K562 (cell line): ENCODE data around the gene IL23R. TPM values are rescaled to one million over a fixed set of nuclear protein-coding genes. Genes with fewer than 3 reads are reported as not detected.

Experiments used
- ATAC-seq: fragments of 200-7000 bp; cut with Tn5 transposase; 3 replicates; pipeline ENCODE4 v1.9.1; 2020; ENCODE audit warnings: moderate library complexity
- BruUV-seq: library from RNA; stranded (reverse); fragments of 400-500 nt; replicated peaks from 2 replicates; lab custom pipeline; 2021; lab: Mats Ljungman, UMichigan
- CTCF ChIA-PET: fragments of 300-600 bp; formaldehyde crosslinking; extraction: SDS; loops from one replicate; lab custom pipeline; 2021; ENCODE audit warnings: low intra/inter-chr PET ratio; lab: Yijun Ruan, JAX
- POLR2A ChIA-PET: fragments of 300-600, 350-650 bp; sonication (Branson Sonifier 250); formaldehyde crosslinking; extraction: SDS; loops from one replicate; lab custom pipeline; 2021; ENCODE audit warnings: antibody characterized with exemption, inconsistent platforms; lab: Yijun Ruan, JAX
- DNase-seq, 4 experiments: peaks; one replicate each; pipeline versions ENCODE4 v3.0.0 to v3.0.0-alpha.2; 2011 to 2018; ENCODE audit warnings: low spot score in 3 of 4, mixed read lengths in 3 of 4; ENCODE audit errors: extremely low read depth in 1 of 4
- FAIRE-seq: peaks from 2 replicates; lab custom pipeline; 2011; peaks lifted over from hg19 to GRCh38; lab: Jason Lieb, UNC
- H2AFZ ChIP-seq: 2 replicates; pipeline ENCODE4 v1.6.0; 2011; ENCODE audit warnings: low read depth, low read length, control low read depth, inconsistent platforms
- H3K27ac ChIP-seq: fragments of 200-600 bp; 3 replicates; pipeline ENCODE4 v1.8.0; 2011; ENCODE audit warnings: low read depth, mild to moderate bottlenecking, control low read depth, inconsistent platforms, low read length, moderate library complexity, mixed read lengths; ENCODE audit errors: extremely low read depth
- H3K27me3 ChIP-seq, 2 experiments: fragments of 300-600 bp in 1 of 2; 2 replicates in 1 of 2; 3 replicates in 1 of 2; pipeline versions ENCODE4 v1.6.0 to v1.8.0; 2011; ENCODE audit warnings: inconsistent platforms in 2 of 2, low read length in 2 of 2, mild to moderate bottlenecking in 1 of 2, mixed read lengths in 1 of 2, moderate library complexity in 1 of 2; ENCODE audit not compliant: control insufficient read depth in 2 of 2, insufficient read depth in 2 of 2
- H3K36me3 ChIP-seq: fragments of 300-600 bp; 3 replicates; pipeline ENCODE4 v1.8.0; 2011; ENCODE audit warnings: mild to moderate bottlenecking, low read length, inconsistent platforms; ENCODE audit not compliant: control insufficient read depth, insufficient read depth
- H3K4me1 ChIP-seq, 2 experiments: fragments of 200-600 bp in 1 of 2; replicated peaks in 1 of 2; 2 replicates in 1 of 2; 3 replicates in 1 of 2; pipeline versions ENCODE4 v1.5.1 to v1.8.0; 2011; ENCODE audit warnings: inconsistent platforms in 2 of 2, low read length in 2 of 2, mild to moderate bottlenecking in 1 of 2, mixed read lengths in 1 of 2, moderate library complexity in 1 of 2; ENCODE audit not compliant: control insufficient read depth in 2 of 2, insufficient read depth in 2 of 2
- H3K4me2 ChIP-seq: 2 replicates; pipeline ENCODE4 v1.6.1; 2011; ENCODE audit warnings: low read length, control low read depth, inconsistent platforms, mixed read lengths; ENCODE audit not compliant: insufficient read depth
- H3K4me3 ChIP-seq: fragments of 200-600 bp; sonication (generic), shearing (Covaris generic); 2 replicates; pipeline ENCODE4 v1.5.1; 2016; ENCODE audit warnings: control low read depth, inconsistent platforms
- H3K79me2 ChIP-seq: fragments of 200-600 bp; 3 replicates; pipeline ENCODE4 v1.8.0; 2011; ENCODE audit warnings: low read length, inconsistent platforms; ENCODE audit not compliant: control insufficient read depth, insufficient read depth
- H3K9ac ChIP-seq, 2 experiments: 2 replicates each; pipeline versions ENCODE4 v1.6.0 to v1.6.1; 2011; ENCODE audit warnings: low read depth in 2 of 2, low read length in 2 of 2, control low read depth in 1 of 2, inconsistent platforms in 1 of 2, mild to moderate bottlenecking in 1 of 2, mixed read lengths in 1 of 2; ENCODE audit not compliant: insufficient read depth in 1 of 2
- H3K9me1 ChIP-seq: one replicate; pipeline ENCODE4 v1.6.0; 2011; ENCODE audit warnings: inconsistent platforms, mild to moderate bottlenecking, low read length, moderate library complexity; ENCODE audit not compliant: control insufficient read depth, insufficient read depth
- H3K9me3 ChIP-seq: replicated peaks from 2 replicates; pipeline ENCODE4 v1.5.1; 2011; ENCODE audit warnings: low read depth, low read length, inconsistent platforms; ENCODE audit not compliant: control insufficient read depth, insufficient read depth
- H4K20me1 ChIP-seq: replicated peaks from 2 replicates; pipeline ENCODE4 v1.6.1; 2011; ENCODE audit warnings: low read length, inconsistent platforms, mixed read lengths; ENCODE audit not compliant: control insufficient read depth, insufficient read depth
- NCOA4 ChIP-seq: fragments of 450-650 bp; IDR thresholded peaks from 2 replicates; pipeline ENCODE4 v1.6.1; 2018; ENCODE audit warnings: mild to moderate bottlenecking; ENCODE audit not compliant: partially characterized antibody
- NFYB ChIP-seq: IDR thresholded peaks from 2 replicates; pipeline ENCODE4 v1.6.1; 2011; ENCODE audit warnings: mild to moderate bottlenecking, moderate library complexity; ENCODE audit not compliant: insufficient read length; ENCODE audit errors: extremely low read depth
- RAD51 ChIP-seq: fragments of 450-650 bp; IDR thresholded peaks from 2 replicates; pipeline ENCODE4 v1.7.1; 2016; ENCODE audit warnings: low read depth, mild to moderate bottlenecking, borderline replicate concordance
- SAFB ChIP-seq: fragments of 200-400 bp; formaldehyde crosslinking; IDR thresholded peaks from 2 replicates; pipeline ENCODE4 v1.6.1; 2017; ENCODE audit warnings: low read depth, low read length, borderline replicate concordance
- SMAD3 ChIP-seq: fragments of 450-650 bp; formaldehyde crosslinking; conservative IDR thresholded peaks from 2 replicates; pipeline ENCODE4 v1.4.0; 2020; ENCODE audit warnings: mild to moderate bottlenecking
- SMC3 ChIP-seq: conservative IDR thresholded peaks from 2 replicates; pipeline ENCODE4 v1.6.1; 2011; ENCODE audit warnings: low read depth, low read length, improper control_type of control experiment; ENCODE audit not compliant: insufficient read depth
- TOE1 ChIP-seq, 2 experiments: fragments of 450-650 bp in 1 of 2; sonication (generic) in 1 of 2; formaldehyde crosslinking in 1 of 2; IDR thresholded peaks; 2 replicates each; pipeline versions ENCODE4 v1.7.1 to v1.8.0; 2016 to 2022; ENCODE audit warnings: borderline replicate concordance in 2 of 2, mild to moderate bottlenecking in 2 of 2, antibody characterized with exemption in 1 of 2, inconsistent platforms in 1 of 2, low read depth in 1 of 2, missing genetic modification reagents in 1 of 2, moderate library complexity in 1 of 2
- WGBS: fragments of 100-300 bp; shearing (Covaris generic); methylation state at CpG from one replicate; pipeline ENCODE4 v1.1.6; 2016; ENCODE audit warnings: low coverage, mixed read lengths; ENCODE audit not compliant: insufficient coverage; ENCODE audit errors: missing lambda C conversion rate; 5-methylcytosine and 5-hydroxymethylcytosine counted together
- in situ Hi-C: fragments of 300-500 bp; cut with MboI; formaldehyde crosslinking; loops from 4 replicates; pipeline ENCODE4 v1.15.0; 2018; ENCODE audit warnings: inconsistent platforms, mixed read lengths
- intact Hi-C: fragments of 100-400 bp; cut with micrococcal nuclease; formaldehyde crosslinking; loops from 2 replicates; pipeline ENCODE4 v1.14.2; 2022
- polyA plus RNA-seq, 8 experiments: library from polyadenylated mRNA; depleted of rRNA in 4 of 8; stranded (reverse) in 5 of 8; unstranded in 3 of 8; fragments of >200 nt; fragmentation: Nextera tagmentation in 2 of 8; fragmentation: Illumina TruSeq in 1 of 8; extraction: Ambion mirVana in 2 of 8; extraction: Trizol in 1 of 8; gene quantifications; 2 replicates each; pipeline versions ENCODE4 v1.2.1 to v1.2.3, GENCODE V29; 2011 to 2014; ENCODE audit warnings: inconsistent platforms in 1 of 8, missing spikeins in 1 of 8
- total RNA-seq, 7 experiments: library from RNA; depleted of rRNA in 6 of 7; stranded (reverse); fragments of >200 nt in 6 of 7; fragmentation: Illumina TruSeq in 2 of 7; extraction: Trizol in 2 of 7; gene quantifications; 2 replicates each; pipeline versions ENCODE4 v1.2.1 to v1.2.3, GENCODE V29; 2011 to 2021; ENCODE audit warnings: low replicate concordance in 1 of 7
- TF ChIP-seq, protein P1 (sequence below): fragments of 450-650 bp; formaldehyde crosslinking; IDR thresholded peaks from 2 replicates; pipeline ENCODE4 v1.4.0; 2020; ENCODE audit warnings: mild to moderate bottlenecking, mixed read lengths
- TF ChIP-seq, protein P2 (sequence below): sonication (generic); IDR thresholded peaks from 2 replicates; pipeline ENCODE4 v1.6.1; 2016
- TF ChIP-seq, protein P3 (sequence below): sonication (generic); formaldehyde crosslinking; IDR thresholded peaks from 2 replicates; pipeline ENCODE4 v1.5.0; 2020; ENCODE audit warnings: missing genetic modification reagents
- TF ChIP-seq, protein P4 (sequence below): sonication (generic); formaldehyde crosslinking; IDR thresholded peaks from 2 replicates; pipeline ENCODE4 v1.9.0; 2022; ENCODE audit warnings: mild to moderate bottlenecking, missing genetic modification reagents
- TF ChIP-seq, protein P5 (sequence below): IDR thresholded peaks from 2 replicates; pipeline ENCODE4 v1.6.1; 2012; ENCODE audit warnings: low read depth, low read length, improper control_type of control experiment, borderline replicate concordance

IL23R gene
- total and polyA plus RNA-seq, 9 of the 15 experiments (the other 6 are each of a cell fraction or from before 2014, with no cell fraction given) = 4.4 to 52.7 (median 22.8) TPM

DNA sequence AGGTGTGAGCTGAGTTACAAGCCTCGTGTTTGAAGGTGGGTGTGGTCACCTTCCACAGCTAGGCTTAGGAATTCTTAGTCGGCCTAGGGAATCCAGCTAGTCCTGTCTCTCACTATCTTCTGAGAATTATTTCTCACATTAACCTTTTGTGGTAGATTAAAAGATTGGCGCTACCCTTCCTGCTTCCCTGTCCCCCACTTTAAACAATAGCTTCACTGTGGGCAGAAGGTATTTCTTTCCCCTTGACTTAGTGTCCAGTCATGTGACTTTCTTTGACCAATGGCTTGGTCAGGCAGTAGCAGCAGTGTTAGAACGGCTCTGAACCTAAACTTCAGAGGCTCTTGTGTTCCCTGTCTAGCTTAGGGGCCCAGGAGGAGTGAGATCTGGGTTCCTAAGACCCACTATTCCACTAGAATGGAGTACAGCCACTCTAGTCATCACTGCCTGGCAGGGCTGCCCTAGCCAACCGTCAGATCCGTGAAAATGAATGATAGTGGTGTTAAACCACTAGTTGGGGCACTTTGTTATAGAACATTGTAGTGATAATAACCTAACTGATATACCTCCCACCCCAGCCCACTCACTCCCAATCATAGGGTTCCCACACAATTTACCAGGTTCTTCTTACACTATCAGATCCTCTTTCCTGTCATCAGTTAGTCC lies 17.6 kb upstream of the IL23R start:
- in situ Hi-C loops = loop anchor here (5.0 to 10.0 kb wide), 3 partner anchors 146 to 386 kb away; no protein-coding TSS in a partner anchor
- no peaks in the 10 kb centered on the region for H3K9me3 ChIP-seq
- H3K9me1 ChIP-seq = no peaks in the 10 kb centered on the region
- intact Hi-C loops = loop anchor here (1.0 to 5.0 kb wide), 5 partner anchors 64 to 383 kb away; no protein-coding TSS in a partner anchor
- peak overlapping the region; percentile 50; the same call in 1 of the 2 replicates for H3K4me2 ChIP-seq
- ChIA-PET CTCF (interaction anchor here (0.6 to 2.5 kb wide), 5 partner anchors 15 to 383 kb away, joined by 3 to 34 read pairs (median 3); no protein-coding TSS in a partner anchor), POLR2A (interaction anchor here (0.6 to 1.1 kb wide), 5 partner anchors 10 to 220 kb away, joined by 3 to 6 read pairs (median 3); no protein-coding TSS in a partner anchor)
- no peaks in the 10 kb centered on the region for H3K79me2 ChIP-seq
- no peaks in the 10 kb centered on the region for H3K36me3 ChIP-seq
- WGBS = 32% methylated on average over 6 of the region's 6 CpGs
- no peaks in the 10 kb centered on the region for H4K20me1 ChIP-seq
- H3K4me3 ChIP-seq = no peak overlapping the region
- no peaks in the 10 kb centered on the region for H3K27me3 ChIP-seq
- ATAC-seq (peak; percentile 65), DNase-seq (peak in 3 of 4 experiments; percentile 13 to 17 (median 15)), FAIRE-seq (no peak)
- peaks cover 3 to 6% of the 10 kb centered on the region in 2 experiments; a peak in 2 of 5 replicates for H3K4me1 ChIP-seq
- BruUV-seq = no TSS peak
- peak overlapping the region; percentile 7; the same call in 1 of the 3 replicates for H3K27ac ChIP-seq
- H3K9ac ChIP-seq = no peak overlapping the region; a peak in 1 of 4 replicates
- peak overlapping the region; percentile 90 for H2AFZ ChIP-seq
- TF ChIP-seq, protein P1, sequence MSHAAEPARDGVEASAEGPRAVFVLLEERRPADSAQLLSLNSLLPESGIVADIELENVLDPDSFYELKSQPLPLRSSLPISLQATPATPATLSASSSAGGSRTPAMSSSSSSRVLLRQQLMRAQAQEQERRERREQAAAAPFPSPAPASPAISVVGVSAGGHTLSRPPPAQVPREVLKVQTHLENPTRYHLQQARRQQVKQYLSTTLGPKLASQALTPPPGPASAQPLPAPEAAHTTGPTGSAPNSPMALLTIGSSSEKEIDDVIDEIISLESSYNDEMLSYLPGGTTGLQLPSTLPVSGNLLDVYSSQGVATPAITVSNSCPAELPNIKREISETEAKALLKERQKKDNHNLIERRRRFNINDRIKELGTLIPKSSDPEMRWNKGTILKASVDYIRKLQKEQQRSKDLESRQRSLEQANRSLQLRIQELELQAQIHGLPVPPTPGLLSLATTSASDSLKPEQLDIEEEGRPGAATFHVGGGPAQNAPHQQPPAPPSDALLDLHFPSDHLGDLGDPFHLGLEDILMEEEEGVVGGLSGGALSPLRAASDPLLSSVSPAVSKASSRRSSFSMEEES (CRISPR knock-in tag) = peak; percentile 86
- TF ChIP-seq, protein P2, sequence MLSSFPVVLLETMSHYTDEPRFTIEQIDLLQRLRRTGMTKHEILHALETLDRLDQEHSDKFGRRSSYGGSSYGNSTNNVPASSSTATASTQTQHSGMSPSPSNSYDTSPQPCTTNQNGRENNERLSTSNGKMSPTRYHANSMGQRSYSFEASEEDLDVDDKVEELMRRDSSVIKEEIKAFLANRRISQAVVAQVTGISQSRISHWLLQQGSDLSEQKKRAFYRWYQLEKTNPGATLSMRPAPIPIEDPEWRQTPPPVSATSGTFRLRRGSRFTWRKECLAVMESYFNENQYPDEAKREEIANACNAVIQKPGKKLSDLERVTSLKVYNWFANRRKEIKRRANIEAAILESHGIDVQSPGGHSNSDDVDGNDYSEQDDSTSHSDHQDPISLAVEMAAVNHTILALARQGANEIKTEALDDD = peak; percentile 45; the same call in 1 of the 2 replicates
- TF ChIP-seq, protein P3, sequence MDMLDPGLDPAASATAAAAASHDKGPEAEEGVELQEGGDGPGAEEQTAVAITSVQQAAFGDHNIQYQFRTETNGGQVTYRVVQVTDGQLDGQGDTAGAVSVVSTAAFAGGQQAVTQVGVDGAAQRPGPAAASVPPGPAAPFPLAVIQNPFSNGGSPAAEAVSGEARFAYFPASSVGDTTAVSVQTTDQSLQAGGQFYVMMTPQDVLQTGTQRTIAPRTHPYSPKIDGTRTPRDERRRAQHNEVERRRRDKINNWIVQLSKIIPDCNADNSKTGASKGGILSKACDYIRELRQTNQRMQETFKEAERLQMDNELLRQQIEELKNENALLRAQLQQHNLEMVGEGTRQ (CRISPR knock-in tag) = peak; percentile 66
- TF ChIP-seq, protein P4, sequence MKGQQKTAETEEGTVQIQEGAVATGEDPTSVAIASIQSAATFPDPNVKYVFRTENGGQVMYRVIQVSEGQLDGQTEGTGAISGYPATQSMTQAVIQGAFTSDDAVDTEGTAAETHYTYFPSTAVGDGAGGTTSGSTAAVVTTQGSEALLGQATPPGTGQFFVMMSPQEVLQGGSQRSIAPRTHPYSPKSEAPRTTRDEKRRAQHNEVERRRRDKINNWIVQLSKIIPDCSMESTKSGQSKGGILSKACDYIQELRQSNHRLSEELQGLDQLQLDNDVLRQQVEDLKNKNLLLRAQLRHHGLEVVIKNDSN = peak; percentile 83
- TF ChIP-seq SMC3 (no peak), SMAD3 (CRISPR knock-in tag) (no peak), SAFB (no peak), NCOA4 (no peak), RAD51 (peak; percentile 74; the same call in 1 of the 2 replicates), TOE1 (IDR thresholded peaks at IDR 0.05; ENCODE audit: borderline replicate concordance) (0 out of 2 replicates have a peak, but pooled peaks have one; percentile 49), TOE1 (CRISPR knock-in tag; IDR thresholded peaks at IDR 0.05; ENCODE audit: borderline replicate concordance, low read depth) (no peak), NFYB (peak; percentile 40)
- TF ChIP-seq, protein P5, sequence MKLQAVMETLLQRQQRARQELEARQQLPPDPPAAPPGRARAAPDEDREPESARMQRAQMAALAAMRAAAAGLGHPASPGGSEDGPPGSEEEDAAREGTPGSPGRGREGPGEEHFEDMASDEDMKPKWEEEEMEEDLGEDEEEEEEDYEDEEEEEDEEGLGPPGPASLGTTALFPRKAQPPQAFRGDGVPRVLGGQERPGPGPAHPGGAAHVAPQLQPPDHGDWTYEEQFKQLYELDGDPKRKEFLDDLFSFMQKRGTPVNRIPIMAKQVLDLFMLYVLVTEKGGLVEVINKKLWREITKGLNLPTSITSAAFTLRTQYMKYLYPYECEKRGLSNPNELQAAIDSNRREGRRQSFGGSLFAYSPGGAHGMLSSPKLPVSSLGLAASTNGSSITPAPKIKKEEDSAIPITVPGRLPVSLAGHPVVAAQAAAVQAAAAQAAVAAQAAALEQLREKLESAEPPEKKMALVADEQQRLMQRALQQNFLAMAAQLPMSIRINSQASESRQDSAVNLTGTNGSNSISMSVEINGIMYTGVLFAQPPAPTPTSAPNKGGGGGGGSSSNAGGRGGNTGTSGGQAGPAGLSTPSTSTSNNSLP = no peak
